HG02970 (cell line): ENCODE data around the gene KIAA1671.

Source experiments
- ATAC-seq: cut with Tn5 transposase; IDR thresholded peaks from one replicate; pipeline ENCODE4 v1.9.1; 2021; ENCODE audit warnings: mild to moderate bottlenecking, moderate library complexity, moderate number of reproducible peaks; ENCODE audit not compliant: unreplicated experiment, low FRiP score

Gene KIAA1671

GRCh38 chr22:25109878-25110595 lies 157.5 kb downstream of the KIAA1671 start:
- ATAC-seq = no peak

- no peak for ATAC-seq
These were observed 158.0 kb downstream of the KIAA1671 start for GRCh38 chr22:25110596-25110845.

GRCh38 chr22:25110846-25111578 lies 158.5 kb downstream of the KIAA1671 start:
- no peak for ATAC-seq

GRCh38 chr22:25111579-25112517 lies 159.3 kb downstream of the KIAA1671 start:
- no peak for ATAC-seq

- ATAC-seq = no peak
These were observed 160.2 kb downstream of the KIAA1671 start for GRCh38 chr22:25112538-25113253.

- no peak for ATAC-seq
These were observed 160.8 kb downstream of the KIAA1671 start for GRCh38 chr22:25113316-25113721.

- ATAC-seq = no peak
These were observed 162.2 kb downstream of the KIAA1671 start for GRCh38 chr22:25114369-25115362.

GRCh38 chr22:25119609-25120008 lies 167.1 kb downstream of the KIAA1671 start:
- no peak for ATAC-seq

GRCh38 chr22:25120093-25120561 lies 167.6 kb downstream of the KIAA1671 start:
- ATAC-seq = no peak

- ATAC-seq = no peak
These were observed 168.3 kb downstream of the KIAA1671 start for GRCh38 chr22:25120761-25121212.

- no peak for ATAC-seq
These were observed 169.7 kb downstream of the KIAA1671 start for GRCh38 chr22:25122136-25122764.

GRCh38 chr22:25123677-25124076 lies 171.2 kb downstream of the KIAA1671 start:
- no peak for ATAC-seq

GRCh38 chr22:25125693-25126357 lies 173.3 kb downstream of the KIAA1671 start:
- ATAC-seq = no peak

GRCh38 chr22:25126510-25126909 lies 174.0 kb downstream of the KIAA1671 start:
- no peak for ATAC-seq

GRCh38 chr22:25127318-25127717 lies 174.8 kb downstream of the KIAA1671 start:
- ATAC-seq = no peak

- ATAC-seq = no peak
These were observed 177.9 kb downstream of the KIAA1671 start for GRCh38 chr22:25130462-25130861.

GRCh38 chr22:25131198-25131887 lies 178.8 kb downstream of the KIAA1671 start:
- no peak for ATAC-seq

- no peak for ATAC-seq
These were observed 181.5 kb downstream of the KIAA1671 start for GRCh38 chr22:25134028-25134427.
